Kidney epithelial cell (primary cell): ENCODE measurements around the gene GAN. TPM values are rescaled to one million over a fixed set of nuclear protein-coding genes. Genes with fewer than 3 reads are reported as not detected.
A peak's percentile ranks its signal among the peaks of the same experiment; 100 is the strongest.

Experiments used
- DNase-seq: peaks from one replicate; pipeline ENCODE4 v3.0.0-alpha.2; 2010; ENCODE audit warnings: low read depth
- H3K27me3 ChIP-seq: 2 replicates; pipeline ENCODE4 v1.6.0; 2011; ENCODE audit warnings: low read length; ENCODE audit not compliant: control insufficient read depth, insufficient read depth
- H3K36me3 ChIP-seq: 2 replicates; pipeline ENCODE4 v1.5.1; 2011; ENCODE audit warnings: low read length; ENCODE audit not compliant: control insufficient read depth, insufficient read depth
- H3K4me3 ChIP-seq: 2 replicates; pipeline ENCODE4 v1.5.1; 2011; ENCODE audit warnings: low read depth, mild to moderate bottlenecking, control low read depth, low read length
- CTCF ChIP-seq: IDR thresholded peaks from 2 replicates; pipeline ENCODE4 v1.5.1; 2011; ENCODE audit warnings: mild to moderate bottlenecking, moderate library complexity, low read length, control low read depth, inconsistent platforms; ENCODE audit not compliant: insufficient read depth, poor library complexity, severe bottlenecking
- total RNA-seq: library from RNA; depleted of rRNA; stranded (reverse); fragments of >200 nt; gene quantifications from 2 replicates; pipeline ENCODE4 v1.2.3, GENCODE V29; 2015

GAN gene
- 9.7 and 12.5 TPM in 2 replicates for total RNA-seq

GRCh38 chr16:81314603-81315270 is at the start of gene GAN:
TSS of gene GAN (plus strand) at chr16:81314962. CDS start at chr16:81315114, 152 bp downstream.
- H3K36me3 ChIP-seq = no peaks in the 10 kb centered on the region
- peak within 1 kb of the TSS; percentile 93 for H3K4me3 ChIP-seq
- H3K27me3 ChIP-seq = no peaks in the 10 kb centered on the region
- peak; percentile 88 for DNase-seq
- TF ChIP-seq CTCF = no peak

GRCh38 chr16:81265052-81265451 is 49.7 kb upstream of the GAN start:
- H3K4me3 ChIP-seq = no peak overlapping the region
- TF ChIP-seq CTCF = no peak
- no peak for DNase-seq
- H3K27me3 ChIP-seq = no peaks in the 10 kb centered on the region
- no peaks in the 10 kb centered on the region for H3K36me3 ChIP-seq

- DNase-seq = no peak
- Histone ChIP-seq H3K36me3 (no peaks in the 10 kb centered on the region), H3K4me3 (no peak overlapping the region), H3K27me3 (no peaks in the 10 kb centered on the region)
- no peak for TF ChIP-seq CTCF
These were observed 48.9 kb upstream of the GAN start for GRCh38 chr16:81265658-81266451.

- no peak overlapping the region for H3K4me3 ChIP-seq
- DNase-seq = peak; percentile 14
- H3K27me3 ChIP-seq = no peaks in the 10 kb centered on the region
- H3K36me3 ChIP-seq = no peaks in the 10 kb centered on the region
- no peak for TF ChIP-seq CTCF
These were observed 48.1 kb upstream of the GAN start for GRCh38 chr16:81266680-81267095.

GRCh38 chr16:81268509-81268908 is 46.3 kb upstream of the GAN start:
- no peak for TF ChIP-seq CTCF
- no peaks in the 10 kb centered on the region for H3K27me3 ChIP-seq

More at GRCh38 chr16:81268509-81268908, 46.3 kb upstream of the GAN start:
- DNase-seq = no peak
- H3K4me3 ChIP-seq = no peak overlapping the region
- H3K36me3 ChIP-seq = no peaks in the 10 kb centered on the region
